Mesenchymal stem cell (in vitro differentiated cells and primary cell): ENCODE measurements around the gene ABCB8.

ENCODE experiments used
- DNase-seq: peaks from one replicate; pipeline ENCODE4 v3.0.0-alpha.2; 2013
- H2AFZ ChIP-seq: one replicate; pipeline ENCODE4 v1.6.1; 2013; ENCODE audit warnings: low read depth, mild to moderate bottlenecking, control low read depth, inconsistent platforms, low read length, moderate library complexity
- H2AK5ac ChIP-seq: 2 replicates; pipeline ENCODE4 v1.6.1; 2013; ENCODE audit warnings: low read length, moderate library complexity, mild to moderate bottlenecking, inconsistent platforms; ENCODE audit not compliant: severe bottlenecking
- H2BK120ac ChIP-seq: one replicate; pipeline ENCODE4 v1.6.1; 2013; ENCODE audit warnings: low read depth, mild to moderate bottlenecking, inconsistent platforms, low read length, moderate library complexity
- H2BK12ac ChIP-seq, 2 experiments: one replicate each; pipeline ENCODE4 v1.6.1; 2013; ENCODE audit warnings: inconsistent platforms in 2 of 2, low read length in 2 of 2, mild to moderate bottlenecking in 2 of 2, moderate library complexity in 2 of 2, control low read depth in 1 of 2
- H2BK15ac ChIP-seq: one replicate; pipeline ENCODE4 v1.6.1; 2013; ENCODE audit warnings: mild to moderate bottlenecking, low read depth, inconsistent platforms; ENCODE audit not compliant: poor library complexity, severe bottlenecking
- H2BK5ac ChIP-seq: 2 replicates; pipeline ENCODE4 v1.6.1; 2013; ENCODE audit warnings: low read depth, mild to moderate bottlenecking, low read length, control low read depth, inconsistent platforms; ENCODE audit not compliant: poor library complexity, severe bottlenecking
- H3K14ac ChIP-seq, 2 experiments: one replicate each; pipeline ENCODE4 v1.6.1; 2013; ENCODE audit warnings: inconsistent platforms in 2 of 2, low read length in 2 of 2, control low read depth in 1 of 2, mild to moderate bottlenecking in 1 of 2, moderate library complexity in 1 of 2
- H3K18ac ChIP-seq, 2 experiments: one replicate each; pipeline ENCODE4 v1.6.1; 2013; ENCODE audit warnings: inconsistent platforms in 2 of 2, low read length in 2 of 2, control low read depth in 1 of 2, low read depth in 1 of 2, mild to moderate bottlenecking in 1 of 2
- H3K23ac ChIP-seq, 2 experiments: one replicate each; pipeline ENCODE4 v1.6.1; 2013; ENCODE audit warnings: inconsistent platforms in 2 of 2, low read length in 2 of 2, mild to moderate bottlenecking in 2 of 2, moderate library complexity in 2 of 2, control low read depth in 1 of 2
- H3K27ac ChIP-seq: 2 replicates; pipeline ENCODE4 v1.5.1; 2013; ENCODE audit warnings: mild to moderate bottlenecking, moderate library complexity, low read length, control low read depth, inconsistent platforms; ENCODE audit not compliant: poor library complexity, severe bottlenecking
- H3K27me3 ChIP-seq, 2 experiments: 2 replicates each; pipeline versions ENCODE4 v1.6.1 to v1.7.0; 2013; ENCODE audit warnings: low read length in 2 of 2, mild to moderate bottlenecking in 2 of 2, moderate library complexity in 2 of 2, control low read depth in 1 of 2, inconsistent platforms in 1 of 2; ENCODE audit not compliant: control insufficient read depth in 1 of 2, insufficient read depth in 1 of 2
- H3K36me3 ChIP-seq, 2 experiments: 2 replicates each; pipeline versions ENCODE4 v1.6.1 to v1.7.0; 2013; ENCODE audit warnings: low read length in 2 of 2, control low read depth in 1 of 2, inconsistent platforms in 1 of 2, low read depth in 1 of 2, mild to moderate bottlenecking in 1 of 2; ENCODE audit not compliant: insufficient read depth in 2 of 2, control insufficient read depth in 1 of 2
- H3K4ac ChIP-seq, 2 experiments: one replicate each; pipeline ENCODE4 v1.6.1; 2013; ENCODE audit warnings: inconsistent platforms in 2 of 2, low read length in 2 of 2, mild to moderate bottlenecking in 2 of 2, moderate library complexity in 2 of 2, control low read depth in 1 of 2, low read depth in 1 of 2
- H3K4me1 ChIP-seq: 2 replicates; pipeline ENCODE4 v1.6.1; 2013; ENCODE audit warnings: low read depth, low read length, control low read depth; ENCODE audit not compliant: control insufficient read depth, insufficient read depth
- H3K4me2 ChIP-seq: 2 replicates; pipeline ENCODE4 v1.6.1; 2013; ENCODE audit warnings: low read length, mild to moderate bottlenecking, inconsistent platforms; ENCODE audit not compliant: poor library complexity, severe bottlenecking
- H3K4me3 ChIP-seq, 2 experiments: 2 replicates each; pipeline versions ENCODE4 v1.5.1 to v1.7.0; 2013; ENCODE audit warnings: low read length in 2 of 2, mild to moderate bottlenecking in 2 of 2, control low read depth in 1 of 2, low read depth in 1 of 2; ENCODE audit not compliant: insufficient read depth in 1 of 2
- H3K79me1 ChIP-seq: replicated peaks from 2 replicates; pipeline ENCODE4 v1.6.1; 2013; ENCODE audit warnings: mild to moderate bottlenecking, control low read depth, low read length, inconsistent platforms; ENCODE audit not compliant: poor library complexity, severe bottlenecking
- H3K9ac ChIP-seq: 2 replicates; pipeline ENCODE4 v1.7.0; 2013; ENCODE audit warnings: mild to moderate bottlenecking, low read length, moderate library complexity
- H3K9me3 ChIP-seq: 2 replicates; pipeline ENCODE4 v1.7.0; 2013; ENCODE audit warnings: mild to moderate bottlenecking, low read length; ENCODE audit not compliant: control insufficient read depth
- H4K8ac ChIP-seq: one replicate; pipeline ENCODE4 v1.6.1; 2013; ENCODE audit warnings: inconsistent platforms, mild to moderate bottlenecking, low read length, moderate library complexity
- H4K91ac ChIP-seq: one replicate; pipeline ENCODE4 v1.6.1; 2013; ENCODE audit warnings: mild to moderate bottlenecking, low read length, inconsistent platforms
- WGBS: methylation state at CpG from one replicate; pipeline ENCODE4 v1.1.7; 2013; ENCODE audit warnings: mixed read lengths; 5-methylcytosine and 5-hydroxymethylcytosine counted together

ABCB8 gene

GRCh38 chr7:151045967-151046366 lies 17.7 kb downstream of the ABCB8 start:
- Histone ChIP-seq H3K4ac (no peak overlapping the region), H3K4me3 (no peak overlapping the region), H2AFZ (no peak overlapping the region), H3K9me3 (no peaks in the 10 kb centered on the region), H3K23ac (no peak overlapping the region), H3K36me3 (peaks cover 11 to 46% of the 10 kb centered on the region in 2 experiments), H4K8ac (no peak overlapping the region), H3K14ac (no peak overlapping the region), H2AK5ac (no peak overlapping the region), H4K91ac (no peak overlapping the region), H2BK5ac (no peak overlapping the region), H3K79me1 (no peaks in the 10 kb centered on the region), H2BK12ac (no peak overlapping the region), H3K18ac (no peak overlapping the region), H2BK120ac (no peak overlapping the region), H3K9ac (no peak overlapping the region), H3K27me3 (peaks cover 8 to 16% of the 10 kb centered on the region in 2 experiments), H3K27ac (no peak overlapping the region), H3K4me1 (peaks cover 12% of the 10 kb centered on the region), H2BK15ac (no peak overlapping the region), H3K4me2 (no peak overlapping the region)
- DNase-seq, result no peak
- WGBS, result 94% methylated on average over 8 of the region's 9 CpGs

GRCh38 chr7:151046603-151047573 lies 18.6 kb downstream of the ABCB8 start:
- Histone ChIP-seq H2AK5ac (no peak overlapping the region), H3K36me3 (peaks cover 11 to 42% of the 10 kb centered on the region in 2 experiments), H3K27ac (no peak overlapping the region), H3K14ac (peak overlapping the region in 1 of 2 experiments; percentile 14), H3K27me3 (peaks cover 8 to 16% of the 10 kb centered on the region in 2 experiments), H3K79me1 (no peaks in the 10 kb centered on the region), H3K18ac (no peak overlapping the region), H3K9ac (peak overlapping the region; percentile 55), H3K9me3 (no peaks in the 10 kb centered on the region), H4K91ac (no peak overlapping the region), H2BK15ac (no peak overlapping the region), H2BK12ac (no peak overlapping the region), H2AFZ (no peak overlapping the region), H3K4me2 (no peak overlapping the region), H3K23ac (no peak overlapping the region), H3K4ac (no peak overlapping the region), H4K8ac (no peak overlapping the region), H2BK5ac (no peak overlapping the region), H2BK120ac (no peak overlapping the region), H3K4me3 (no peak overlapping the region), H3K4me1 (peaks cover 17% of the 10 kb centered on the region)
- WGBS, result 88% methylated on average over 14 of the region's 14 CpGs
- no peak for DNase-seq

GRCh38 chr7:151047976-151048815 lies 19.9 kb downstream of the ABCB8 start, which contains the start of gene ASIC3:
Gene ASIC3, plus strand, starts transcription at chr7:151048531. Its CDS starts 355 bp downstream, at chr7:151048886.
- Histone ChIP-seq H3K79me1 (no peaks in the 10 kb centered on the region), H3K9ac (peak within 1 kb of the TSS; percentile 55), H2BK120ac (no peak within 1 kb of the TSS), H2BK5ac (no peak within 1 kb of the TSS), H3K4ac (no peak within 1 kb of the TSS), H2BK12ac (no peak within 1 kb of the TSS), H3K4me2 (no peak within 1 kb of the TSS), H3K36me3 (peaks cover 11 to 46% of the 10 kb centered on the region in 2 experiments), H4K8ac (no peak within 1 kb of the TSS), H3K9me3 (no peaks in the 10 kb centered on the region), H3K18ac (no peak within 1 kb of the TSS), H3K14ac (no peak within 1 kb of the TSS), H3K27me3 (peaks cover 8 to 16% of the 10 kb centered on the region in 2 experiments), H3K27ac (no peak within 1 kb of the TSS), H2AFZ (no peak within 1 kb of the TSS), H2BK15ac (peak within 1 kb of the TSS; percentile 83), H3K4me3 (no peak within 1 kb of the TSS), H2AK5ac (no peak within 1 kb of the TSS), H4K91ac (peak within 1 kb of the TSS; percentile 52), H3K4me1 (peaks cover 17% of the 10 kb centered on the region), H3K23ac (no peak within 1 kb of the TSS)
- DNase-seq, result no peak
- 88% methylated on average over 22 of the region's 22 CpGs for WGBS
